ENCODE measurements around the gene COA3.

- no peak for TF ChIP-seq CTCF (IDR thresholded peaks at IDR 0.05)
- no peak for TF ChIP-seq POLR2A (IDR thresholded peaks at IDR 0.05)
Measured at GRCh38 chr17:42748908-42749798, 49.4 kb downstream of the COA3 start.
